IMR-90 (cell line): ENCODE results near the gene ITGA1. TPM values are rescaled to one million over a fixed set of nuclear protein-coding genes. Genes with fewer than 3 reads are reported as not detected.

Experiments
- ATAC-seq: fragments of 200-7000 bp; cut with Tn5 transposase; 2 replicates; pipeline ENCODE4 v1.9.1; 2020; ENCODE audit warnings: low read depth, mild to moderate bottlenecking, moderate library complexity
- BruUV-seq: library from RNA; stranded (reverse); fragments of 400-500 nt; replicated peaks from 2 replicates; lab custom pipeline; 2021; lab: Mats Ljungman, UMichigan
- CTCF ChIA-PET: fragments of 300-600 bp; formaldehyde crosslinking; extraction: SDS; loops from one replicate; lab custom pipeline; 2021; ENCODE audit warnings: antibody characterized with exemption; lab: Yijun Ruan, JAX
- POLR2A ChIA-PET: fragments of 300-600 bp; sonication (Branson Sonifier 250); formaldehyde crosslinking; loops from one replicate; lab custom pipeline; 2022; ENCODE audit warnings: antibody characterized with exemption; ENCODE audit not compliant: unreplicated experiment; lab: Charles Lee
- DNase-seq: peaks from one replicate; pipeline ENCODE4 v3.0.0; 2013
- H2AFZ ChIP-seq: replicated peaks from 2 replicates; pipeline ENCODE3; 2013; ENCODE audit warnings: low read length, mild to moderate bottlenecking; ENCODE audit not compliant: poor library complexity
- H2AK5ac ChIP-seq: 2 replicates; pipeline ENCODE4 v1.6.1; 2013; ENCODE audit warnings: low read depth, low read length, inconsistent platforms
- H2AK9ac ChIP-seq: replicated peaks from 2 replicates; pipeline ENCODE3; 2013; ENCODE audit warnings: mild to moderate bottlenecking, low read depth, low read length, moderate library complexity; ENCODE audit not compliant: poor library complexity
- H2BK120ac ChIP-seq: 2 replicates; pipeline ENCODE4 v1.6.1; 2013; ENCODE audit warnings: low read depth, low read length, inconsistent platforms
- H2BK15ac ChIP-seq: 3 replicates; pipeline ENCODE4 v1.6.1; 2013; ENCODE audit warnings: low read depth, low read length, inconsistent platforms
- H2BK20ac ChIP-seq: 2 replicates; pipeline ENCODE4 v1.6.1; 2013; ENCODE audit warnings: low read depth, mild to moderate bottlenecking, inconsistent platforms, low read length, moderate library complexity
- H2BK5ac ChIP-seq: 2 replicates; pipeline ENCODE4 v1.6.1; 2013; ENCODE audit warnings: mild to moderate bottlenecking, low read depth, low read length, inconsistent platforms; ENCODE audit not compliant: poor library complexity, severe bottlenecking
- H3K14ac ChIP-seq: replicated peaks from 2 replicates; pipeline ENCODE4 v1.6.1; 2013; ENCODE audit warnings: low read depth, low read length, inconsistent platforms
- H3K18ac ChIP-seq: 2 replicates; pipeline ENCODE4 v1.6.1; 2013; ENCODE audit warnings: low read depth, low read length, control low read depth
- H3K23ac ChIP-seq: 2 replicates; pipeline ENCODE4 v1.6.1; 2013; ENCODE audit warnings: low read depth, low read length, inconsistent platforms
- H3K27ac ChIP-seq: 2 replicates; pipeline ENCODE4 v1.5.1; 2013; ENCODE audit warnings: mild to moderate bottlenecking, control low read depth, low read length; ENCODE audit not compliant: insufficient read depth
- H3K27me3 ChIP-seq: 2 replicates; pipeline ENCODE4 v1.6.1; 2013; ENCODE audit warnings: low read length; ENCODE audit not compliant: control insufficient read depth, insufficient read depth
- H3K36me3 ChIP-seq: 2 replicates; pipeline ENCODE4 v1.6.1; 2013; ENCODE audit warnings: low read length, mixed read lengths; ENCODE audit not compliant: control insufficient read depth, insufficient read depth
- H3K4ac ChIP-seq: 2 replicates; pipeline ENCODE4 v1.6.1; 2013; ENCODE audit warnings: low read depth, low read length, inconsistent platforms
- H3K4me1 ChIP-seq: 2 replicates; pipeline ENCODE4 v1.6.1; 2013; ENCODE audit warnings: low read length, mixed read lengths; ENCODE audit not compliant: control insufficient read depth, insufficient read depth
- H3K4me2 ChIP-seq: 2 replicates; pipeline ENCODE4 v1.6.1; 2013; ENCODE audit warnings: low read depth, mild to moderate bottlenecking, control low read depth, low read length, moderate library complexity
- H3K4me3 ChIP-seq: 2 replicates; pipeline ENCODE4 v1.5.1; 2013; ENCODE audit warnings: low read depth, mild to moderate bottlenecking, control low read depth, low read length, moderate library complexity; ENCODE audit not compliant: insufficient read depth
- H3K56ac ChIP-seq: 2 replicates; pipeline ENCODE4 v1.6.1; 2013; ENCODE audit warnings: low read length, inconsistent platforms; ENCODE audit not compliant: insufficient read depth; ENCODE audit errors: extremely low read depth
- H3K79me1 ChIP-seq, 2 experiments: 2 replicates each; pipeline ENCODE4 v1.6.1; 2013; ENCODE audit warnings: low read length in 2 of 2, inconsistent platforms in 1 of 2, low read depth in 1 of 2
- H3K9ac ChIP-seq: 2 replicates; pipeline ENCODE4 v1.6.1; 2013; ENCODE audit warnings: low read depth, low read length, control low read depth
- H3K9me1 ChIP-seq: 2 replicates; pipeline ENCODE4 v1.6.1; 2013; ENCODE audit warnings: low read length, inconsistent platforms; ENCODE audit not compliant: insufficient read depth
- H3K9me3 ChIP-seq: 2 replicates; pipeline ENCODE4 v1.6.1; 2013; ENCODE audit warnings: low read length; ENCODE audit not compliant: control insufficient read depth, insufficient read depth
- H4K20me1 ChIP-seq: 2 replicates; pipeline ENCODE4 v1.6.1; 2013; ENCODE audit warnings: low read length, inconsistent platforms; ENCODE audit not compliant: insufficient read depth
- H4K5ac ChIP-seq: 2 replicates; pipeline ENCODE4 v1.6.1; 2013; ENCODE audit warnings: mild to moderate bottlenecking, low read depth, low read length, control low read depth
- H4K8ac ChIP-seq, 2 experiments: 2 replicates each; pipeline ENCODE4 v1.6.1; 2013; ENCODE audit warnings: low read depth in 2 of 2, low read length in 2 of 2, control low read depth in 1 of 2, inconsistent platforms in 1 of 2
- H4K91ac ChIP-seq: 2 replicates; pipeline ENCODE4 v1.6.1; 2013; ENCODE audit warnings: low read depth, low read length, inconsistent platforms; ENCODE audit not compliant: insufficient read depth
- BHLHE40 ChIP-seq: fragments of 150-350 bp; IDR thresholded peaks from 2 replicates; pipeline ENCODE4 v1.6.1; 2016; ENCODE audit warnings: mild to moderate bottlenecking, low read depth, low read length
- CTCF ChIP-seq: conservative IDR thresholded peaks from 2 replicates; pipeline ENCODE4 v1.5.1; 2012; ENCODE audit warnings: mild to moderate bottlenecking, low read depth, low read length, improper control_type of control experiment
- ELK1 ChIP-seq: fragments of 150-350 bp; IDR thresholded peaks from 2 replicates; pipeline ENCODE4 v1.6.1; 2016; ENCODE audit warnings: low read depth, mild to moderate bottlenecking, low read length, moderate library complexity, borderline replicate concordance
- FOS ChIP-seq: fragments of 150-350 bp; IDR thresholded peaks from 2 replicates; pipeline ENCODE4 v1.6.1; 2016; ENCODE audit warnings: low read depth, low read length
- MAFK ChIP-seq: IDR thresholded peaks from 2 replicates; pipeline ENCODE4 v1.6.1; 2012; ENCODE audit warnings: low read depth, low read length, improper control_type of control experiment
- MXI1 ChIP-seq: IDR thresholded peaks from 2 replicates; pipeline ENCODE4 v1.6.1; 2012; ENCODE audit warnings: low read depth, mild to moderate bottlenecking, low read length, moderate library complexity, borderline replicate concordance
- NFE2L2 ChIP-seq: fragments of 150-350 bp; IDR thresholded peaks from 2 replicates; pipeline ENCODE4 v1.6.1; 2016; ENCODE audit warnings: low read depth, mild to moderate bottlenecking, low read length
- RAD21 ChIP-seq: IDR thresholded peaks from 2 replicates; pipeline ENCODE4 v1.6.1; 2012; ENCODE audit warnings: low read length, improper control_type of control experiment
- RFX5 ChIP-seq: IDR thresholded peaks from 2 replicates; pipeline ENCODE4 v1.8.0; 2012; ENCODE audit warnings: low read depth, mild to moderate bottlenecking, low read length, moderate library complexity
- SMC3 ChIP-seq: fragments of 150-350 bp; IDR thresholded peaks from 2 replicates; pipeline ENCODE4 v1.6.1; 2016; ENCODE audit warnings: low read depth, mild to moderate bottlenecking, antibody characterized with exemption, low read length, moderate library complexity
- USF2 ChIP-seq: fragments of 150-350 bp; IDR thresholded peaks from 2 replicates; pipeline ENCODE4 v1.6.1; 2017; ENCODE audit warnings: mild to moderate bottlenecking, antibody characterized with exemption, low read length, low read depth
- WGBS, 2 experiments: methylation state at CpG; one replicate each; pipeline versions ENCODE4 v1.1.5 to v1.1.7; 2013; ENCODE audit warnings: missing lambda C conversion rate in 2 of 2; ENCODE audit not compliant: insufficient read length in 1 of 2; ENCODE audit errors: extremely low coverage in 2 of 2; 5-methylcytosine and 5-hydroxymethylcytosine counted together
- dilution Hi-C: fragments of 300-500 bp; cut with HindIII; formaldehyde crosslinking; loops from one replicate; pipeline ENCODE4 v1.14.3; 2018; ENCODE audit warnings: low sequenced_read_pairs; ENCODE audit not compliant: unreplicated experiment
- in situ Hi-C: fragments of 300-500 bp; cut with MboI; formaldehyde crosslinking; loops from 3 replicates; pipeline ENCODE4 v1.14.3; 2019; ENCODE audit warnings: low sequenced_read_pairs, inconsistent platforms, mixed read lengths
- intact Hi-C: fragments of 100-400 bp; cut with micrococcal nuclease; formaldehyde crosslinking; loops from 2 replicates; pipeline ENCODE4 v1.10.0; 2022
- polyA plus RNA-seq, 3 experiments: library from polyadenylated mRNA; depleted of rRNA; stranded (reverse); fragments of >200 nt; gene quantifications; 2 replicates each; pipeline ENCODE4 v1.2.3, GENCODE V29; 2012; ENCODE audit warnings: low replicate concordance in 1 of 3
- total RNA-seq: library from RNA; depleted of rRNA; stranded (reverse); fragments of >200 nt; gene quantifications from 2 replicates; pipeline ENCODE4 v1.2.3, GENCODE V29; 2012

The ITGA1 gene
- total and polyA plus RNA-seq, 2 of the 4 experiments (the other 2 are of a cell fraction) = 22.3 to 95.2 TPM

- Histone ChIP-seq H3K14ac (no peak overlapping the region), H2BK20ac (no peak overlapping the region), H3K4me1 (peaks cover 5% of the 10 kb centered on the region; the same call in 1 of the 2 replicates), H4K5ac (no peak overlapping the region), H2BK5ac (no peak overlapping the region), H3K4me2 (no peak overlapping the region), H3K79me1 (peaks cover 0 to 9% of the 10 kb centered on the region in 2 experiments; a peak in 1 of 4 replicates), H2AK9ac (no peak overlapping the region), H2AK5ac (no peak overlapping the region), H3K18ac (no peak overlapping the region), H3K9me1 (peaks cover 3% of the 10 kb centered on the region; the same call in 1 of the 2 replicates), H4K20me1 (no peaks in the 10 kb centered on the region), H3K23ac (no peak overlapping the region), H3K9ac (no peak overlapping the region), H3K9me3 (peaks cover 8% of the 10 kb centered on the region; the same call in 1 of the 2 replicates), H3K4ac (no peak overlapping the region), H3K36me3 (no peaks in the 10 kb centered on the region), H3K56ac (no peak overlapping the region), H4K91ac (no peak overlapping the region), H2BK120ac (no peak overlapping the region), H3K27me3 (no peaks in the 10 kb centered on the region), H4K8ac (no peak overlapping the region), H2BK15ac (no peak overlapping the region; the same call in 2 of the 3 replicates), H3K4me3 (no peak overlapping the region), H2AFZ (no peak overlapping the region), H3K27ac (no peak overlapping the region)
- DNase-seq (no peak), ATAC-seq (no peak)
- ChIA-PET POLR2A (no interaction called here), CTCF (no interaction called here)
- WGBS, 2 experiments = no CpG with 5 or more reads among the region's 4 CpGs
- BruUV-seq = no TSS peak
- no peak for TF ChIP-seq FOS
- no peak for TF ChIP-seq ELK1
- no peak for TF ChIP-seq MXI1
- TF ChIP-seq BHLHE40 = no peak
- no peak for TF ChIP-seq NFE2L2
- no peak for TF ChIP-seq CTCF
- TF ChIP-seq SMC3 = no peak
- no peak for TF ChIP-seq RAD21
- TF ChIP-seq RFX5 = no peak
- TF ChIP-seq USF2 = no peak
- TF ChIP-seq MAFK = no peak
- in situ Hi-C loops (no loop called here), intact Hi-C loops (no loop called here), dilution Hi-C loops (no loop called here)
These were observed 193.8 kb downstream of the ITGA1 start for GRCh38 chr5:52981507-52981906.
